Glomerular visceral epithelial cell (primary cell): Measurements from ENCODE around the gene EPOP.

Experiments
- DNase-seq: peaks from one replicate; pipeline ENCODE4 v3.0.0-alpha.2; 2016; ENCODE audit errors: extremely low spot score

Gene EPOP

DNA sequence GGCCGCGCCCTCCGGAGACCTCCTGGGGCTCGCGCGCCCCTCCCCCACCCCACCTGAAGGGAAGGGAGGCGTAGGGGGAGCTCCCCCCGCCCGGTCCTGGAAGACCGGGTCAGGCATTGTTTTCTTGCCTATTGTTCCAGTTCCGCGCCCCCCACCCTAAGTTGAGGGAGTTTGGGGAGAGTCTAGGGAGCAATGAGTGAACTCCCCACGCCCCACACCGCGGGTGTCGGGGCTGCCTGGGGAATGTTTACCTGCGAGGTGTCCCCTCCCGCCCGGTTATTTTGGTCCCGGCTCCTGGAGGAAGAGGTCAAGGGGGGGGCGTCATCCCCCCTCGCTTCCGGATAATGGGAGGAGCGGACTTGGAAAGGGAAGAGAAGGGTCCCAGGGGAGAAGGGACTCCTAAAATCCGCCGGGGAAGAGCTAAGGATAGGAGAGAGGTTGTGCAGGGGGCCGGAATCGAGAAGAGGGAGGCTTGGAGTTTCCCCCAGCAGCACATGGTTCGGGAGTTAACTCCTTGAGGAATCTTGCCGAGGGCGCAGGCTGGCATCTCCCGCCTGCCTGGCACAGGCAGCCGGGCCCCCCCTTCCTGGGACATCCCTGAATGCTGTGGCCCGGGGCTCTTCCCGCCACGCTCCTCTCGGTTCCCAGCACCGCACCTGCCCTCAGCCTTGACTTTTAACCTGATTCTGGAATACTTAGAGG, 31.2 kb upstream of the EPOP start:
- DNase-seq, result peak; percentile 46

- no peak for DNase-seq
Observed at GRCh38 chr17:38705523-38705802, 30.7 kb upstream of the EPOP start.

- peak; percentile 83 for DNase-seq
Observed at GRCh38 chr17:38704606-38705522, 30.1 kb upstream of the EPOP start, which contains the start of gene MLLT6. Gene MLLT6, plus strand, starts transcription at chr17:38705273. Its CDS starts 360 bp downstream, at chr17:38705633.

DNA sequence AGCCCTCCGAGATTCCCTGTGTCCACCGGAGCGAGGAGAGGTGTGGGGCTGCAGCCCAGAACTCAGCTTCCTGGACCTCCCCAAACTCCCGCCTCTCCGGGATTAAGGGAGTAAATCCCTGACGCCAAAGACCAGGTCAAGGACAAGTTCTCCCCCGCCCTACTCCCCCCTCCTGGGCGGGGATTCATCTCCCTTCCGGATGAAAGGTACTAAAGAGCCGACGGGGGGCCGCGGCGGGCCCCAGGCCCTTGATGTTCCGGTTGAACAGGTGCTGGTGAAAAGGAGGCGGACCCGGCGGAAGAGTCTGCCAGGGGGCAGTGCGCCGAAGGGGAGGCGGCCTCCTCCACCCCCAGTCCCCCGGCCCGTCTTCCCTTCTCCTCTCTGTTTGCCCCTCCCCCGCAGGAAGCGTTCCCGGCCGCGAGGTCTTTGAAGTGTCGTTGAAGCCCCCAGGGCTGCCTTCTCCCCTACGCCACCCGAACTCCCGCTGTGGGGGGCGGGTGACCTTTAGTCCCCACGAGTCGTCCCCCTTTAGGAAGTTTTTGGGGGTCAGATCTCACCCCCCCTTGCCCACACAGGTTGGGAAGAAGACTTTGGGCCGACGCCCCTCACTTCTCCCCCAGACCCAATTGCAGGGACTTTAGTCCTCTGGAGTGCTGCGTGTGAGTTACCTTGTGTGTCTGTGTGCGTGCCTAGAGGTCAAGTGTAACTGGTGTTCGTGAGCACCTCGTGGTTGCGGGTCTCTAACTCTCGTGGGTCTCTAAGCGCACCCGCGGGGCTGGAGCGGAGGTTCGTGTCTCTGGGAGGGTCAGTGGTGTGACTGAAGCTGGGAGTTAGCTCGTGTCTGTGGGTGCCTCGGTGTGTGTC, 29.2 kb upstream of the EPOP start:
- peak; percentile 84 for DNase-seq

- DNase-seq, result no peak
Observed at GRCh38 chr17:38702916-38703741, 28.4 kb upstream of the EPOP start.

DNA sequence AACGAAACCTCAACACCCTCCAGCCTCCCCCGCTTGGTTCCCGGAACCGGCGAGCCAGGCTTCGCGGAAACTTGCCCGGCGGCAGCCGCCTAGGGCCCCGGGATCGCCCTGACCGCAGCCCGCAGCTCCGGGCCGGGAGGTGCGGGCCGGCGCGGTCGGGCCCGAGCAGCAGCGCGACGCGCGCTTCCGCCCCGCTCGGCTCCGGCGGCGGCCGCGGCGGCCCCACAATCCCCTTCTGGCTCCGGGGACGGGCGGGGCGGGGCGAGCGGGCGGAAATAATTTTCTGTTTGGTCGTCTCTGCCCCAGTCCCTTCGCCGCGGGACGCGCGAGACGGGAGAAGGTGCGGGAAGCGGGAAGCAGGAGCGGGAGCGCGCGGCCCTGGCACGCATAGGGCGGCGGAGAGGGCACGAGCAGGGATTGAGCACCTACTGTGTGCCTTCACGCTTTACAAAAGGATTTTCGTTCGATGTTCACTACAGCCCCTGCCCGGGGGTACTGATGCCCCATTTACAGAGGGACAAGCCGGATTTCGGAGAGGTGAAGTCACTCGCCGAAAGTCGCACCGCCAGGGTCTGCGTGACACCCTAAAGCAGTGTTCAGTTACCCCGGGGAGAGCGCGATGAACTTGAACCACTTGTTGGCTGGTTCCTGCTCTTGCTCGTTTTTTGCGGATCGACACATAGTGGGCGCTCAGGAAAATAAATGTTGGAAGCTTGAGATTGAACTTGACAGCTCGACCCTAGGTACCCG, 27.6 kb upstream of the EPOP start:
- DNase-seq, result peak; percentile 85

DNA sequence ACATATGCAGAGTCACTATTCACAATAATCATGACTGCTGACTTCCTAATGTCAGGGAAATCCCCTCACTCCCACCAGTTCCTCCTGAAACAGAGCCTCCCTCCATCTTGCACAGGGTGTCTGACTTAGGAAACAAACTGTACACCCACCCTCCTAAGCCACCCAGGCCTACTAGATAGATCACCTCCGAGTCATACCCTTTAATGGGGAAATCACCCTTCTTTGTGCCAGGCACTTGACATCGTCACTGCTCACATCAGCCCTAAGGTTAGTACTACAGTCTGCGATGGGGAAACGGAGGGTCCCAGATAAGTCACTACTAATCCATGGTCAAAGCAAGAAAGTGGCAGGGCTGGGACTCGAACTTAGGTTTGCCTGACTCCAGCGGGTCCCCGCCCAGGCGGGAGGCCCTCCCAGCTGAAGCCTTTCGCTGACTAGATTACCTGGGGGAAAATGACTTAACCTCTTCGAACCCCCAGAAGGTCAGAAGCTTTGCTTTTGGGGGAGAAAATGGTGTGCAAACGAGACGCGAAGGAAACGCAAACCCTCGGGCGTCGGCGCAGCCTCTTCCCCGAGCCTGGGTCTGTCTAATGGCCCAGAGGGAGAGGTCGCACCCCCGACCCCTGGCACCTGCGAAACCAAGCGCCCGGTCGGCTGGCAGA, 26.9 kb upstream of the EPOP start:
- DNase-seq, result peak; percentile 35

DNA sequence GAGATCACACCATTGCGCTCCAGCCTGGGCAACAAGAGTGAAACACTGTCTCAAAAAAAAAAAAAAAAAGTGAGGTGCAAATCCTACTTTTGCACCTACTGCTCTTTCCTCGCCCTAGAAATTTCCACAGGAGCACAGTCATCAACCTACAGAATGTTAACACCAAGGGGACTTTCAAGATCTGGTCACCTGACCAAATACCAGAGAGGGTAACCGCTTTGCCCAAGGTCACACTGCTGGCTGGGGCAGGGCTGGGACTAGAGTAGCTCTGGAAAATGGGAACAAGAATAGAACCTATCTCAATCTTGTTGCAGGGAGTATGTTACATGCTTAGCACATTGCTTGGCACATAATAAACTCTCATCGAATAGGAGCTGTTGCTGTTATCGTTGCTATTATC, 24.0 kb upstream of the EPOP start:
- DNase-seq, result no peak

- DNase-seq, result no peak
Observed at GRCh38 chr17:38697061-38697820, 22.5 kb upstream of the EPOP start.

GRCh38 chr17:38693700-38694329, 19.1 kb upstream of the EPOP start:
- DNase-seq, result no peak

- no peak for DNase-seq
Observed at GRCh38 chr17:38691154-38691553, 16.4 kb upstream of the EPOP start.

GRCh38 chr17:38690386-38690785, 15.6 kb upstream of the EPOP start:
- DNase-seq, result no peak

- no peak for DNase-seq
Observed at GRCh38 chr17:38687286-38687685, 12.5 kb upstream of the EPOP start.

DNA sequence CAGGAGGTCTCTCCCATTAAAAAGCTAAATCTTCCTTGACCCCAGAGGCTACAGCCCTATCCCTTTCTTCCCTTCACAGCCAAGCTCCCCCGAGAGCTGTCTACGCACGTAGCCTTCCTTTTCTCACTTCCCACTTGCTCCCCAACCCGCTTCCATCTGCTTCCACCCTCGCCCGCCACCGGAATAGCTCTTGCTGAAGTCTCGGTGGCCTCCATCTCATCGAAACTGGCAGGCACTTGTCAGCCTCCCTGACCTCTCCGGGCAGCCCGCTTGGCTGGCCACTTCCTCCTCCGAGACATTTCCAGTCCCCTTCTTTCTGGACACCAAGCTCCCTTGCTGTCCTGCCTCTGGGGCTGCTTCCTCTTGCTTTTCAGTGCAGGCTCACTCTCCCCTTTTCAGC, 10.7 kb upstream of the EPOP start:
- no peak for DNase-seq

DNA sequence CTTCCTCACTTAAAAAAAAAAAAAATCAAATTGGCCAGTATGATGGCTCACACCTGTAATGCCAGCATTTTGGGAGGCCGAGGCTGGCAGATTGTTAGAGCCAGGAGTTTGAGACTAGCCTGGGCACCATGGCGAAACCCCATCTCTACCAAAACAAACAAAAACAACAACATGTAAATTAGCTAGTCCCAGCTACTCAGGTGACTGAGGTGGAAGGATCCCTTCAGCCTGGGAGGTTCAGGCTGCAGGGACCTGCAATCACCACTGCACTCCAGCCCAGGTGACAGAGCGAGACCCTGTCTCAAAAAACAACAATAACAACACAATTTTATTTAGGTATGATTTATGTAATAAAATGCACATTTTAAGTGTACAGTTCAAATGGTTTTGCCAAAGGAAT, 6.3 kb upstream of the EPOP start:
- DNase-seq, result no peak

DNA sequence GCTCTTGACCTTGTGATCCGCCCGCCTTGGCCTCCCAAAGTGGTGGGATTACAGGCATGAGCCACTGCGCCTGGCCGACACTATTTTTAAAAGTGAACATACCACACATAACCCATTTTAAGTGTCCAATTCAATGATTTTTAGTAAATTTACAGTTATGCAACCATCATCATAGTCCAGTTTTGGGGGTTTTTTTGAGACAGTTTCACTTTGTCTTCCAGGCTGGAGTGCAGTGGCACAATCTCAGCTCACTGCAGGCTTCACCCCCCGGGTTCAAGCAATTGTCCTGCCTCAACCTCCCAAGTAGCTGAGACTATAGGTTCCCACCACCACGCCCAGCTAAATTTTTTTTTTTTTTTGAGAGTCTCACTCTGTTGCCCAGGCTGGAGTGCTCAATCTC, 3.1 kb upstream of the EPOP start:
- DNase-seq, result no peak

- peak; percentile 83 for DNase-seq
Observed at GRCh38 chr17:38676706-38677504, 2.1 kb upstream of the EPOP start.
